Umbilical cord (tissue), 2 donors: ENCODE measurements around the gene PPIL4. TPM values are rescaled to one million over a fixed set of nuclear protein-coding genes. Genes with fewer than 3 reads are reported as not detected.
"Not testable (repeated sequence)": the region's sequence is repeated elsewhere in the genome, so short reads cannot be mapped to it uniquely, and the experiment has no call there.

Experiments used
- DNase-seq: peaks from one replicate; pipeline ENCODE4 v3.0.0-alpha.2; 2015; ENCODE audit warnings: low spot score
- total RNA-seq: library from RNA; depleted of rRNA; stranded (reverse); fragments of >200 nt; gene quantifications from one replicate; pipeline ENCODE4 v1.2.3, GENCODE V29; 2014; ENCODE audit warnings: low replicate concordance; ENCODE audit not compliant: insufficient read depth

PPIL4 gene
- total RNA-seq, 1 donor from 2014 or later, result 46.7 TPM

DNA sequence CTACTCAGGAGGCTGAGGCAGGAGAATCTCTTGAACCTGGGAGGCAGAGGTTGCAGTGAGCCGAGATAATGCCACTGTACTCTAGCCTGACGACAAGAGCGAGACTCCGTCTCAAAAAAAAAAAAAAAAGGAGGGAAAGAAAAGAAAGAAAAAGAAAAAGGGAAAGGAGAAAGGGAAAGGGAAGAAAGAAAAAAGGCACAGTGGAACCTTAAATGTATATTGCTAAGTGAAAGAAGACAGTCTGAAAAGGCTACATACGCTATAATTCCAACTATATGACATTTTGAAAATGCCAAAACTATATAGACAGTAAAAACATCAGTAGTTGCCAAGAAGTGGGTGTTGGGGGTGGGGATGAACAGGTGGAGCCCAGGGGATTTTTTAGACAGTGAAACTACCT lies 16.2 kb downstream of the PPIL4 start:
- no peak for DNase-seq

DNA sequence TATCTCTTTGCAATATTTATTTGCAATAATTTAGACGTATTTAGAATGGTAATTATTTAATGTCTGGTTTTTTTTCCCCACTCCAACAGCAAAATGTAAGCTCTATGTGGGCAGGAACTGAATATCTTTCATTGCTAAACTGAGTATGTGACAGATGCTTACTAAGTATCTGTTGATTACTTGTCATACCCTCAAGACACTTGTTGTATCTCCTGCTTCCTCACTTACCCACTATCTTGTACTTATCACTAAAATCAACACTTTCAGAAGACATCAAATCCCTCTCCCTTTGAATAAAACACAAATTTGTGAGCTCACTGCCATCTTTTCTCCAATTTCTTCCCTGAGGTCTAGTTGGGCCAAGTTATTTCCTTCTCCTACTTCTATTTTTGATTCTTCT lies 30.3 kb downstream of the PPIL4 start:
- DNase-seq, result no peak

DNA sequence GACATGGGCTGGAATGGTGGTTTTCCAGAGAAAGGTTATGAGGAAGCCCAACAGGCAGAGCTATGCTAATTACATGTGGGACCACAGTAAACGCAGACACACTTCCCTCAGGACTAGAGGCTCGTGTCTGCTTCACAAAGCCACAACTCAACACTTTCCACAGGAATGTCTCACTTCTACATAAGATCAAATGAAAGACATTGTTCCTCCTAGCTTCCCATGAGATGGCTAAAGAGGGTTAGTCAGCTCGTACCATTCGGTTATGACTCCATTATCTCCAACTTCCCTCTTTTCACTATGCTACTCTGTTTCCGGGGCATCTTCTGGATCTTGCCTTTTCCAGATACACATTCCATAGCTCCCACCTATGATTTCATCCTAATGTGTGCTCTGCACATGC lies 31.9 kb downstream of the PPIL4 start:
- no peak for DNase-seq

DNA sequence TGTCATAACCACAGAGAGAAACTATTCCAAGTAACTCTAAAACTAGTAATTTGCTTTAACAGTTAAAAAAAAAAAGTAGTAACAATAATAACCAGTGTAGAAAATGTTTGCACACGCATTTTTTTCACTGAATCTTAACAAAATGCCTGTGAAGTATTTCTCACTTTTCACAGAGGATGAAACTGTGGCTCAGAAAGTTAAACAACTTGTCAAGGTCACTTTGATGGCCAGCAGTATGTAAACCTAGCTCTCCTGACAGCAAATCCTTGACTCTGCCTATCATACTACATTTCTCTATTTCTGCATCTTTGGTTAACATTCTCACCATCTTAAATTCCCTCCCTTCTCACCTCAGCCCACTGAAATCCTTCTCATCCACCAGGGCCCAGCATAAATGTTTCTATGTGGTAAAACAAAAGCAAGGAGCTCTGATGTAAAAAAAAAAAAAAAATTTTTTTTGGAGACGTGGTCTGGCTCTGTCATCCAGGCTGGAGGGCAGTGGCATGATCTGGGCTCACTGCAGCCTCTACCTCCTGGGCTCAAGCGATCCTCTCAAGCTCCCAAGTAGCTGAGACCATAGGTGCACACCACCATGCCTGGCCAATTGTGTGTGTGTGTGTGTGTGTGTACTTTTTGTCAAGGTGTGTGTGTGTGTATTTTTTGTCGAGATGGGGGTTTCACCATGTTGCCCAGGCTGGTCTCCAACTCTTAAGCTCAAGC lies 34.9 kb downstream of the PPIL4 start:
- DNase-seq, result no peak

DNA sequence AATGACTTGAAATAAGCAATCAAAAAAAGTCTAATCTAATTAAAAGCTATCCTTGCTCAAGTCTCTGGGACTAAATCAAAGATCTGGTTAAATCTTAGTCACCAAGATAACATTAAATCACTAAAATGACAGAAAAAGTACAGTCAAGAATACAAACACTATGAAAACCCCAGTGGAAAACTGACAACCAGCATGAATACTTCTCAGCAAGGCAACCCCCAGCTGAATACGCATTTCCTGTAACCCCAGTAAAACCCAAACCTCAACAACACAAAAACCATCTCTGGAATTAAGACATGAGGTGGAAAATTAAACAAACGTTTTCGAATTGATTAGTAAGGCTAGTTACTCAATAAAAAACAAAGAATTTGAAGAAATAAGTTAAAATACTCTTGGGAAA lies 37.4 kb downstream of the PPIL4 start:
- no peak for DNase-seq

DNA sequence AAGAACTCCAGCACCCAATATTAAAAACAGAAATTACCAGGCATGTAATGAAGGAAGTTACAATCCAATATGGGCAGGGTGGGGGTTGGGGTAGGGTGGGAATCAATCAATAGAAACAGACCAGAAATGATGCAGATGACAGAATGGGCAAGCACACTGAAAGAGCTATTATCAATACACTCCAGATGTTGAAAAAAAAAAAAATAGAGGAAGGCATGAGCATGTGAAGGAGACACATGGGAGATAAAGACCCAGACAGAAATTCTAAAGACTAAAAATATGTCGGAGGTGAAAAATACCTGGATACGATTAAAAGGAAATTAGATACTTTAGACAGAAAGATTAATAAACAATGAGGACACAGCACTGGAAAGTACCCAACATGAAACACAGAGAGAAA lies 42.0 kb downstream of the PPIL4 start:
- no peak for DNase-seq

DNA sequence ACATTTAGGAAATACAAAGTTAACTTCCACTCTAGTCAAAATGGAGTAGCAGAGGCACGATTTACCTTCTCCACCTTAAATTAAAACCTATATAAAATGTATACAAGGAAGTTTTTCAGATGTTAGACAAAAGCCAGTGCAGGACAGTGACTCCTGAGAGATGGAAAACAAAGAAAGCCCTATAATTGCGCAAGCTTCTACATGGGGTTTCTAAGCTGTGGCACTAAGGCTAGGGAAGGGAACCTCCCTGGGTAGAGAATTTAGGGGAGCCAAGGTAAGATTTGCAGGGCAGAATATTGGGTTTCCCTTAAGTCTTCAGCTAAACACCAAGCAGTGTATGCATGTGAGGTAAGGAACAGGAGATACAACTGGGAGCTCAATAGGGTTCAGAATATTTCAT lies 42.6 kb downstream of the PPIL4 start:
- DNase-seq, result no peak

DNA sequence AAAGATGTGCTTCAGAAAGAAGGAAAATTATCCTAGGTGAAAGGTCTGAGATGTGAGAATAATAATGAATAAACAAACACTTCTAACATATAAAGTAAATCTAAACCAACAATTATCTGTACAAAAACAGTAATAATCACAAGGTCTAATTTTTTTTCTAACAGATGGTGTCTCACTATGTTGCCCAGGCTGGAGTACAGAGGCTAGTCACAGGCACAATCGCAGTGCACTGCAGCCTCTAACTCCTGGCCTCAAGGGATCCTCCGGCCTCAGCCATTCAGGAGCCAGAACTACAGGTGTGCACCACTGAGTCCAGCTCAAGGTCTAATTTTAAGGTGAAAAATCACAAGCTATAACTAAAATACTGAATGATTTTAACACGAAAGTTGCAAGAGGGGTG lies 44.1 kb downstream of the PPIL4 start:
- no peak for DNase-seq

DNA sequence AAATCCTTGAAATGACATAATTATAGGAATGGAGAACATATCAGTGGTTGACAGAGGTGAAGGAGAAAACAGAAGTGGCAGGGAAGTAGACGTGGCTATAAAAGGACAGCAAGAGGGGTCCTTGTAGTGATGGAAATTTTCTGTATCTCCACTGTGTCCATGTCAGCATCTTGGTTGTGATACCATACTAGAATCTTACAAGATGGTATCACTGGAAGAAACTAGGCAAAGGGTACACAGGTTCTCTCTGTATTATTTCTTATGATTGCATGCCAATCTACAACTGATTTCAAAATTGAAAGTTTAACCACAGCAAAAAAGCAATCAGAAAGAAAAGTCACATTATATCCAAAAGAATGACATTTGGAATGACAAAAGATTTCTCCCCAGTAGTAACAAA lies 44.6 kb downstream of the PPIL4 start:
- no peak for DNase-seq

DNA sequence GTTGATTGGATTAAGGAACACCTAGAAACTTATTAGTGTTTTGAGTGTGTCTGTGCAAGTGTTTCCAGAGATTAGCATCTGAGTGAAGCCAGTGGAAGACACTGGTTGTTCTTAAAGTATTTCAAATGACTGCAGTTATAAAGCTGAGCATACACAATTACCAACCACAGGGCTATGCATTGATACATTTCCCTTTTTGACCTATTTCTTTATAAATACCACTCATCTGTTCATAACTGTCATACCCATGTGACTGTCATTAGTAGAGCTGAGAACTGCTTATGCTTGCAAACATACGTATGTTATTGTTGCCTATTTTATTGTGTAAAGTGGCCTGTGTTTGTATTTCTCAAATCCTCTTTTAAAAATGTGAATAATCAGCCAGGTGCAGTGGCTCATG lies 45.7 kb downstream of the PPIL4 start:
- no peak for DNase-seq

DNA sequence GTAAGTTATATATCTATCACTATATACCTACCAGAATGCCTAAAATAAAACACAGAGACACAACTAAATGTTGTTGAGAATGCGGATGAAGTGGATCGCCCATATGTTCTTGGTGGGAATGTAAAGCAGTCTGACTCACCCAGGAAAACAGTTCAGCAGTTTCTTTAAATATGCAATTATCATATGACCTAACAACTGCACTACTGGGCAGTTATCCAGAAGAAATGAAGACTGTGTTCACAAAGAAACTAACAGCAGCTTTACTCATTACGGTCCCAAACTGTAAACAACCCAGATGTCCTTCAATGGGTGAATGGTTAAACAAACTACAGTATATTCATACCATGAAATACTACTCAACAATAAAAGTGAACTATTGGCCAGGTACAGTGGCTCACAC lies 46.8 kb downstream of the PPIL4 start:
- DNase-seq, result peak; percentile 59

DNA sequence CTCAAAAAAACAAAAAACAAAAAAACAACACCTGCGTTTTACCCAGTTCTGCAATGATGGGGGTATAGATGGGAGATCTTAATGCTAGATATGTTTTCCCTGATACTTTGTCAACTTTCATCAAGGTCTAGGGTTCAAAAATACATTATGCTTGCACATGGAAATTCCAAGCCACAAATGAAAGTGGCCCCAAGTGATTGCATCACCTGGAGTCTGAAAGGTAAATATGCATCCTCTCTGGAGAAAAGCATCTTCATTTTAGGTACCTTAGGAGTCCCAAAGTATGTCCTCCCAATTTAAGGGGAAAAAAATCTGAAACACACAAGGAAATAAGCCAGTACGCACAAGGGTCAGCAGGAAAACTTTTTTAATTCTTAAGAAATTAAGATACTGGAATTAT lies 48.5 kb downstream of the PPIL4 start:
- DNase-seq, result no peak

DNA sequence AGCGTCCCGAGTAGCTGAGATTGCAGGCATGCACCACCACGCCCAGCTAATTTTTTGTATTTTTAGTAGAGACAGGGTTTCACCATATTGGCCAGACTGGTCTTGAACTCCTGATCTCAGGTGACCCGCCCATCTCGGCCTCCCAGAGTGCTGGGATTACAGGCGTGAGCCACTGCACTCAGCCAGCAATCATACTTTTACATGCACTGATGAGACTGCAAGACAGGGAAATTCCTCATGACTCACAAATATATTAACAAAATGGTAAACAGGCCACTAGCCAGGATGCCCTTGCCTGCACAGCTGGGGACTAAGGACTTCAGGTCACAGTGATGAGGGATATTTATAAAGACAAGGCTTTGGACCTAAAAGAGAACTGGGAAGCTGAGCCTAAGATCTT lies 49.2 kb downstream of the PPIL4 start:
- DNase-seq, result not testable (repeated sequence)

DNA sequence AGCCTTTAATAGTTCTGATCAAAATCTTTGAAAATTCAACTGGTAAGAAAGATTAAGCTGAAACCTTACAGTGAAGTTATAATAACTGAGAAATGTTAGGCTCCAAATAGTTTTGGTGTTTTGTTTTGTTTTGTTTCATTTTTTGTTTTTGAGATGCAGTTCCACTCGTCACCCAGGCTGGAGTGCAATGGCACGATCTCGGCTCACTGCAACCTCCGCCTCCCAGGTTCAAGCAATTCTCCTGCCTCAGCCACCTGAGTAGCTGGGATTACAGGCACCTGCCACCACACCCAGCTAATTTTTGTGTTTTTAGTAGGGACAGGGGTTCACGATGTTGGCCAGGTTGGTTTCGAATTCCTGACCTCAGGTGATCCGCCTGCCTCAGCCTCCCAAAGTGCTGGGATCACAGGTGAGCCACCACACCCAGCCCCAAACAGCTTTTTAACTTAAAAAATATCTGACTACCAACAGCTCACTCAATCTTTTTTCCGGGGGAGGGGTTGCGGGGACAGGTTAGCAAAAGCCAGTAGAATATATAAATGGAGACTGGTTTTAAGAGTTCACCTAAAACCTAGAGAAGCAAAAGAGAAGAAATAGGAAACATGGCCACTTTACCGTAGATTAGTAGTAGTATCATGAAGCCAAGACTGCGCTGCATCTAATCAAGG lies 50.4 kb downstream of the PPIL4 start:
- DNase-seq, result not testable (repeated sequence)

DNA sequence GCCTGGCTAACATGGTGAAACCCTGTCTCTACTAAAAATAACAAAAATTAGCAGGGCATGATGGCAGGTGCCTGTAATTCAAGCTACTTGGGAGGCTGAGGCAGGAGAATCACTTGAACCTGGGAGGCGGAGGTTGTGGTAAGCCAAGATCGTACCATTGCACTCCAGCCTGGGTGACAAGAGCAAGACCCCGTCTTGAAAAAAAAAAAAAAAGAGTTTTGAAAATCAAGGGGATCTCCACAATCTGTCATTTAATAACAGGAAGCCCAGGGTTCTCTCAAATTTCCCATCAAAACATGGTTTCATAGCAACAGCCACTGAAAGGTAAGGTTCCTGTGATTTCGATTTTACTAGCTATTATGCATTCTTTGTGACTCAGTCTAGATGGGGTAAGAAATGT lies 51.0 kb downstream of the PPIL4 start:
- not testable (repeated sequence) for DNase-seq

DNA sequence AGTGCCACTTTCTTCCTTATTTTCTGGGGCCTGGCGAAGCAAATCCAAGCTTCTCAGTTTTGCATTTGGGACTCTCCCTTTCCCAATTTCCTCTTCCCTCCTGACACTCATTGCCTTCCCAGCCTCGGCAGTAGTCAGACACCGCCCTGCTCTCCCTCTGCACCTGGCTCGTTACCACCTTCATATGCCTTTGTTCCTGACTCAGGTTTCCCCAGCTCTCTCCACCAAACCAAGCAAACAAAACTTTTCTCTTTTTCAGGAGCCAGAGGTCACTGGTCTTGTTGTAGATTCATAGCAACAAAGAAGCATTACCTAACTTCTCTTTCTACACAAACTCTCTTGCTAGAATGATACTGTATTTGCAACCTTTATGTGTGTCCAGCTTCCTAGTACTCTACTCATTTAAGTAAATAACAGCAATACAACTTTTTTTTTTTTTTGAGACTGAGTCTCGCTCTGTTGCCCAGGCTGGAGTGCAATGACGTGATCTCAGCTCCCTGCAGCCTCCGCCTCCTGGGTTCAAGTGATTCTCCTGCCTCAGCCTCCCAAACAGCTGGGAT lies 52.0 kb downstream of the PPIL4 start:
- DNase-seq, result no peak

DNA sequence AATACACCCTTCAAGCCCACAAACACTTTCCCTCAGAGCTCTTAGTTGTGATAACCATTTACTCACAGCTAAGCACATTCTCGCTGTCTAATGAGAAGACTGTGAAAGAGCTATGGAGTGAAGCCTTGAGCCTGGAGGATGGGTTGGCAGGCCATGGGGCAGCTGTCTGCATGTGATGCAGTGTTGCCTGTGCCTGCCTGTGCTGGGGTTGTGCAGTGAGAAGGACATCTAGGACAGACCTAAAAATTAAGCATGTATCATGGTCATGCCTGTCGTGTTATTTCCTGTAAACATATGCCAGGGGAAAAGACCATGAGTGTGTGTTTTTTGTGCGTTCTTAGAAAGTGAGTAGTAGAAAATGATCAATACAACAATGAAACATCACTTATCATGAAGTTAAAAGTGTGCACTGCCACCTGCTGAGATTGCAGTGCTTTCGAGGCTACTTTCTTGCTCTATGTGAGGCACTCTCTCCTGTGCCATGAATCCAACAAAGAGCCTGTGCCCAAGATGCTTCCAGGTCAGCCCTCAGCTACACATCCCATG lies 53.0 kb downstream of the PPIL4 start:
- DNase-seq, result no peak

DNA sequence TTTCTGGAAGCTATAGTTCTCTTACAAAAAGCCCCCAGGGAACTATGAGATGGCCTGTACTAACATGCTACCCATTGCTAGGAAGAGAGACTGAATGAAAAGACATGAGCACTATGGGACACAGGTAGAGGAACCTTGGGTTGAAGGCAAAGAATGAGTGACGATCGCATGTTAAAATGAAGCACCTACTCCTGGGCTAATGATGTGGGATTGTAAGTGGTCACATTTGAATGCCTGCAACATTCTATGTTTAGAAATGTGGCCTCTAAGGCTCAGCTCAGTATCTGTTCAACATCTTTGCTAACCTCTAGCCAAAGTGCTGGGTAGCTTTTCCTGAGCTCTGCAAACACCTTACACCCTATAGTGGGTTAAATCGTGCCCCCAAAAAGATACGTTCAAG lies 55.9 kb downstream of the PPIL4 start:
- DNase-seq, result no peak

DNA sequence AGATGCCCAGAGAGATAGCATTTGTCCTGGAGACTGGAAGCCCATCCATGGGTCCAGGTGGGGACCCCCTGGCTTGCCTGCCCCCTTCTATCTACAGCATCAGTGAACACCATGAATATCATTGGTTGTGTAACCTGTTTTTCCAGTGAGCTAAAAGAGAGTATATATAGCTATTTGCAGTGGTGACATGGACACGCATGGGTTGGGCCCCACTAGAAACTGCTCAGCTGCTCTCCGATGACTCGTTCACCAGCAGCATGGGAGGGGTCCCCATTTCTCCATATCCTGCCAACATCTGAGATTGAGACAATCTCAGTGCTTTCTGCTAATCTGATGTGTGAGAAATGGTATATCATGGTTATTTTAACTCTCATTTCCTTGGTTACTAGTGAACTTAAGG lies 57.0 kb downstream of the PPIL4 start:
- DNase-seq, result peak; percentile 25

DNA sequence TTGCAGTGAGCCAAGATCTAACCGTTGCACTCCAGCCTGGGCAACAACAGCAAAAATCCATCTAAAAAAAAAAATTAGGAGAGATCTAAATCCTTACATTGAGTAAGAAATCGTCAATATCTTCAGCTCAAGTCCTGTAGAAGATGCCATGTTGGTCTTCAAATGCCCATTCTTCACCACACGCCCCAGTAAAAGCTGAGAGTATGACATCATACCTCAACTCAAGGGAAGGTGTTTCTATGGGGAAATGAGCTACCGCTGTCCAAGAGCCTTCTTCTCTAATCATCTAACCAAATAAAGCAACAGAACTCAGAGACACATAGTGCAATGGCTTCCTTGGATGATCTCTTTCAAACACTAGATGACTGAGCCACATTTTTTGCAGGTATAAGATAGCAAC lies 58.5 kb downstream of the PPIL4 start:
- DNase-seq, result no peak

DNA sequence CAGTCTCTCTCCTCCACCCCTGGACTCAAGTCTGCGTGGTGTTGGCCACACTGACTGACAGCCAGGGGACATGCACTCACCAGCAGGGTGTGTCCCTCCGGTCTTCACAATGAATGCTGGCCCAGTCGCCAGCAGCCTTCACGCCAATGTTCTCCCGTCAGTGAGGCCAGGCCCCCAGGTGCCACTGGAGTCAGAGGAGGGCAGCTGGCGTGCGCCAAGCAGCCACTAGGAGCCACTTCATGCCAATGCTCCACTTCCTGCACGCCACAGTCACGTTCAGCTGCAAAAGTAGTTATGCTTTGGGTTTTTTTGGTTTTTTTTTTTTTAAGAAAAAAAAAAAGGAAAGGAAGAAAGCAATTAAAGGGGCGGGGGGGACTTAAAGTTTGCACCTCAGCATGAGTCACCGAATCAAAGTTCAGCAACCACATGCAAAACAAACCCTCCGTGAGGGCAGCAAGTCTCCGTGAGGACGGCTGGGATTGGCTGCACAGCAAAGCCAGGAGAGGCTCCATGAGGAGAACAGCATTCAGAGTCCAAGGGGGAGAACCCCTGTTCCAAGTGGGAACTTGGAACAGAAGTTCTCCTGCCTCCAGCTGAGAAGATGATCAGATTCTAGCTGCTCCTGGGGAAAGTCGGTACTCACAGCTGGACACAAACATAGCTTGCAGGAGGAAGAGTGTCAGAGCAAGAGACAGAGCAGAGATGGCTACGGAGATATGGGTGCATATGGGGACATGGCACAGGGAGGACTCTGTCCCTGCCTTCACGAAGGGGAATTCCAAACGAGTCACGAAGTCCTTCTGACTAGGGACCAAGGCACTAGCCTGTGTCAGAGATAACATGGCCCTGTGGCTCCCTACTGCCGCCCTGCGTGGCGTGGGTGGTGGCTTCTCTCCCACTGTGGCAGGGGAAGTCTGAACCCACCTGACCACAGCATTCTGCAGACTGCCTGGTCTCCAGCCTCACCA lies 60.8 kb downstream of the PPIL4 start, which contains the start of gene ZC3H12D:
ZC3H12D (minus strand) TSS at position 282 of the 968 bp plus-strand sequence. CDS start 10,471 bp downstream, outside the sequence.
- no peak for DNase-seq
